Upper lobe of left lung (tissue), 4 donors: Measurements from ENCODE around the gene KIF1C.

Experiments
- CTCF ChIP-seq, 6 experiments: fragments of 450-650 bp in 4 of 6; fragments of 200-600 bp in 2 of 6; sonication (generic) in 2 of 6; IDR thresholded peaks; one replicate each; pipeline ENCODE4 v1.5.1; 2016 to 2019; ENCODE audit warnings: antibody characterized with exemption in 6 of 6
- EP300 ChIP-seq, 4 donors: sonication (generic); formaldehyde crosslinking; IDR thresholded peaks; one replicate each; pipeline ENCODE4 v1.5.1; 2017; ENCODE audit warnings: antibody characterized with exemption in 4 of 4, control low read depth in 2 of 4
- POLR2A ChIP-seq, 4 donors: fragments of 450-650 bp; IDR thresholded peaks; one replicate each; pipeline ENCODE4 v1.5.1; 2016 to 2017; ENCODE audit warnings: antibody characterized with exemption in 4 of 4, mild to moderate bottlenecking in 2 of 4

DNA sequence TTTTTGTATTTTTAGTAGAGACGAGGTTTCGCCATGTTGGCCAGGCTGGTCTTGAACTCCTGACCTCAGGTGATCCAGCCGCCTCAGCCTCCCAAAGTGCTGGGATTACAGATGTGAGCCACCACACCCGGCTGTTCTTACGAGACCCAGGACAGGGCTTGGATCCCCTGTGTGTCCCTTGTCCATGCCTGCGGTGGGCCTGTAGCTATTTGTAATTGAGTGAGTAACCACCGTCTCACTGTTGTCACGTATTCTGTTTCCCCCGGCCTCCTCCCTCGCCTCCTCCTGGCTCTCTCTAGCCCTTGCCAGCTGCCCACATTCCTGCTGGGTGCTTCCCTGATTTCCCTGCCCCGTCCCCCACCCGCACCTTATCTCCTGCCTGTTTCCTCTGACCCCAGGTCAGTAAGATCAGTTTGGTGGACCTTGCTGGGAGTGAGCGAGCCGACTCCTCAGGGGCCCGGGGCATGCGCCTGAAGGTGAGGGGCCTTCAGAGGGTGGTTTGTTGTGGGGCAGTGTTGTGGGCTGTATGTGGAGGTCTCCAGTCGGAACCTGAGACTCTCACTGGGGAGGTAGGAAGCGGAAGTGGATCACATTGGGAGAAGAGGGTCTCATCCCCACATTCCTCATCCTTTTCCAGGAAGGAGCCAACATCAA lies 5.6 kb downstream of the KIF1C start:
- TF ChIP-seq CTCF (IDR thresholded peaks at IDR 0.05): no peak
- no peak for TF ChIP-seq POLR2A (IDR thresholded peaks at IDR 0.05)
- no peak for TF ChIP-seq EP300 (IDR thresholded peaks at IDR 0.05)
